HUES64 (cell line): ENCODE measurements around the gene NAALADL1.
"Not testable (repeated sequence)": the region's sequence is repeated elsewhere in the genome, so short reads cannot be mapped to it uniquely, and the experiment has no call there.

ENCODE experiments used
- H3K27ac ChIP-seq: 2 replicates; pipeline ENCODE4 v1.7.0; 2013; ENCODE audit warnings: low read depth, low read length, inconsistent platforms
- H3K27me3 ChIP-seq: 2 replicates; pipeline ENCODE4 v1.6.1; 2013; ENCODE audit warnings: mild to moderate bottlenecking, low read length; ENCODE audit not compliant: insufficient read depth
- H3K36me3 ChIP-seq: 2 replicates; pipeline ENCODE4 v1.6.1; 2013; ENCODE audit warnings: mild to moderate bottlenecking, low read length; ENCODE audit not compliant: insufficient read depth
- H3K4me1 ChIP-seq: 2 replicates; pipeline ENCODE4 v1.6.1; 2013; ENCODE audit warnings: mild to moderate bottlenecking, low read length, moderate library complexity; ENCODE audit not compliant: insufficient read depth
- H3K4me3 ChIP-seq: 2 replicates; pipeline ENCODE4 v1.5.1; 2013; ENCODE audit warnings: mild to moderate bottlenecking, low read length, moderate library complexity
- H3K9ac ChIP-seq: 2 replicates; pipeline ENCODE4 v1.6.1; 2013; ENCODE audit warnings: mild to moderate bottlenecking, low read depth, low read length
- H3K9me3 ChIP-seq: 2 replicates; pipeline ENCODE4 v1.6.1; 2013; ENCODE audit warnings: low read depth, low read length; ENCODE audit not compliant: insufficient read depth
- WGBS: fragments of 150-250, 120-280 bp; methylation state at CpG from one replicate; pipeline ENCODE4 v1.1.7; 2013; ENCODE audit warnings: missing lambda C conversion rate; 5-methylcytosine and 5-hydroxymethylcytosine counted together

NAALADL1 gene

DNA sequence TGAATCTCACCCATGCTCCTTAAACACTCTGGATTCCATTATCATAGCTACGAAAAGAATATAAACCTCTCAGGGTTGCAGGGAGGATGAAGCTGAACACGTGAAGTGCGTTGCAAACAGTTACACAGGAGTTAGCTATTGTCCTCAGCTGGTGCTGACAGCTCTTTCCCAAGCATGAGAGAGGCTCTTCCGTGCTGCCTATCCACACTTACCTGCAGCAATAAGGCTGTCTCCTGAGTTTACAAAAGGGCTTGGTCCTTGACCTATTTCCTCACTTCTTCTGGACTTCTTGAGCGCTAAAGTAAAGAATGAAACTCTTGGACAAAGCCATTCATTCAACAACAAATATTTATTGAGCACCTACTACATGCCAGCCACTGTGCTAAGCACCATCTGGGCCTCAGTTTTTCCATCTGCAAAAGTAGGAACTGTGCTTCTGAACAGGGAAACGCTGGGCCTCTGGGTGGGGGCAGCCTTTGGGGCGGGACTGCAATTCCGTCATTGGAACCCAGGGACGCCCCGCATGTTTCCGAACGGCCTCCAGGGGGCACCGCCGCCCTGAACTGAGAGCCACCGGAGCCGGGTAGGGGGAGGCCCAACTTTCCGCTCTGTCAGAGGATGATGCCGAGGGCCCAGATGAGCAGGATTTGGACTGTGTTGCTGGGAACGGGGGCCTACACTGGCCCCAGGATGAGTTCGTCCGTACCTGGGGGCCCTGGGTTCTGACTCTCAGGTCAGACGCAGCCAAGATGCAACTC lies 45.0 kb downstream of the NAALADL1 start:
- Histone ChIP-seq H3K36me3 (peaks cover 9% of the 10 kb centered on the region), H3K4me1 (peaks cover 4% of the 10 kb centered on the region; the same call in 1 of the 2 replicates), H3K27me3 (no peaks in the 10 kb centered on the region), H3K4me3 (peak overlapping the region; percentile 77), H3K27ac (peak overlapping the region; percentile 97), H3K9ac (peak overlapping the region; percentile 83), H3K9me3 (no peaks in the 10 kb centered on the region)
- 18% methylated on average over 22 of the region's 22 CpGs for WGBS

DNA sequence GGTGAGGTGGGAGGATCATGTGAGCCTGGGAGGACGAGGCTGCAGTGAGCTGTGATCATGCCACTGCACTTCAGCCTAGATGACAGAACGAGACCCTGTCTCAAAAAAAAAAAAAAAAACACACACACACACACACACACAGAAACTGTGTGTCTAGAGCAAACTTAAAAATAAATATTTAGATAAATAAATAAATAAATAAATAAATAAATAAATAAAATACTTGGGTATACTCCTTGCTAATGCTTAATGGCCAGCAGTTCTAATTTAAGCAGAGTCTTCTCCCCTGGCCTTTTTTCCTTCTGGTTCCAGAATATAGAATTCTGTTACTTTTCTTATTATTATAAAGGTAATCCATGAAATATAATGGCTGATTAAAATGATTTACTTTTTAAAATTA lies 49.5 kb downstream of the NAALADL1 start:
- Histone ChIP-seq H3K4me3 (no peak overlapping the region), H3K9me3 (no peaks in the 10 kb centered on the region), H3K4me1 (peaks cover 4% of the 10 kb centered on the region; the same call in 1 of the 2 replicates), H3K27ac (no peak overlapping the region), H3K27me3 (no peaks in the 10 kb centered on the region), H3K36me3 (no peaks in the 10 kb centered on the region), H3K9ac (no peak overlapping the region)
- WGBS: 100% methylated on average over 1 of the region's 2 CpGs

DNA sequence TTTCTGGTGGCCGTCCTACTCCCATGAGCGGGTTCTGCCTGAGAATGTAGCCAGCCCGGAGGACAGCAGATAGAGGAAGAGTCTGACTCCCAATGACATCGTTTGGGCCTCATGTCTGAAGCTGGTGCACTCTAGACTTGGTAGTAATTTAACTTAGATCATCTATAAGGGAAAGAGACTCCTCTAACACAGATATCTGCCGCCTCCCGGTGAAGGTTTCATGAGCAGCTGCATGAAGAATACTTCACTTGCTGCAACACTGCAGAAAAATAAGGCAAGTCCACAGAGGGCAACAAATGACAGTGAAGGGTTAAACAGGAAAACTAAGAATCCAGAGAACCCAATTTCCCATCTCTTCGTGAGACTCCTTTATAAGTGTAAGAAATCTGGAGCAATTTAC lies 50.3 kb downstream of the NAALADL1 start:
- Histone ChIP-seq H3K27me3 (no peaks in the 10 kb centered on the region), H3K9ac (no peak overlapping the region), H3K27ac (no peak overlapping the region), H3K4me1 (peaks cover under 1% of the 10 kb centered on the region; the same call in 1 of the 2 replicates), H3K4me3 (no peak overlapping the region), H3K9me3 (no peaks in the 10 kb centered on the region), H3K36me3 (no peaks in the 10 kb centered on the region)
- 88% methylated on average over 7 of the region's 7 CpGs for WGBS

DNA sequence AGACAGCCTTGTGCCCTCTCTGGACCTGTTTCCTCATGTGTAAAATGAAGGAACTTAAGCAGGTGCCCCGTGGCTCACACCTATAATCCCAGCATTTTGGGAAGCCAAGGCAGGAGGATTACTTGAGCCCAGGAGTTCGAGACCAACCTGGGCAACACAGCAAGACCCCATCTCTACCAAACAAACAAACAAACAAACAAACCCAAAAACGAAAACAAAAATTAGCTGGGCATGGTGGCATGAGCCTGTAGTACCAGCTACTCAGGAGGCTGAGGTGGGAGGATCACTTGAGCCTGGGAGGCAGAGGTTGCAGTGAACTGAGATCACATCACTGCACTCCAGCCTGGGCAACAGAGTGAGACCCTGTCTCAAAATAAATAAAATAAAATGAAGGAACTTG lies 54.4 kb downstream of the NAALADL1 start:
- H3K4me3 ChIP-seq, H3K4me1 ChIP-seq, H3K9me3 ChIP-seq, H3K9ac ChIP-seq, H3K27me3 ChIP-seq, H3K27ac ChIP-seq, H3K36me3 ChIP-seq: not testable (repeated sequence)
- 74% methylated on average over 3 of the region's 3 CpGs for WGBS

DNA sequence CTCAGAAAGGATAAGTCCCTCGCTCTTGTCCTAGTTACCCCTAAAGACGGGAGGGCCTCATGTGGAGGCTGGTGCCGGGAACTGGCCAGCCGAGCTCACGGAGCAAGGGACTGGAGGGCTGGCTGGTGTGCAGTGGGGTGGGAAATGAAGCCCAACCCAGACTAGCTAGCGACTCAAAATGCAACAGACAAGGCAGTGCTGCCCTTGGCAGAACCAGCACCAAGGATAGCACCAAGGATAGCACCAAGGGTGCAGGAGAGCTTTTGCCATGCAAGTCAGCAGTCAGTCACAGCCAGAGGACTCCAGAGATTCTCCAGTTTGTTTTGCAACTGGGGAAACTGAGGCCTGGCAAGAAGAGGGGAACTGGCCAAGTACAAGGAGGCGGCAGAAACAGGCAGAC lies 55.1 kb downstream of the NAALADL1 start:
- H3K27ac ChIP-seq: no peak overlapping the region
- no peak overlapping the region for H3K9ac ChIP-seq
- no peak overlapping the region for H3K4me3 ChIP-seq
- 66% methylated on average over 7 of the region's 7 CpGs for WGBS
- no peaks in the 10 kb centered on the region for H3K36me3 ChIP-seq
- no peaks in the 10 kb centered on the region for H3K27me3 ChIP-seq
- H3K4me1 ChIP-seq: no peaks in the 10 kb centered on the region
- H3K9me3 ChIP-seq: no peaks in the 10 kb centered on the region

DNA sequence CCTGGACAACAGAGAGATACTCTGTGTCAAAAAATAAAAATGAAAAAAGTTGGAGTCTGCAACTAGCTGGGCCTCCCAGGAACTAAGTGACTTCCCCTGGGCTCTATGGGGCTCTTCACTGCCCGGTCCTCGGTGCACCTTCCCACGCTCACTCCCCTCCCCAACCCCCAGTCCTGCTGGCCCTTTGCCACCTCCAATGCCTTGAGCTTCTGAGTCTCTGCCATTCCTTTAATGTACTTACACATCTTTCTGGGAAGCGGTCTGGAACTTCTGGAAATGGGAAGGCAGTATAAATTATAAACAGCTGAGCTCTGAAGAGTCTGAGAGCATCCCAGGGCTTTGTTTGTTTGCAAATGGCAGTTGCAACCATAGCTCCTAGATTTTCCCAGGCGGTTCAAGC lies 55.6 kb downstream of the NAALADL1 start:
- WGBS: 87% methylated on average over 5 of the region's 5 CpGs
- H3K4me3 ChIP-seq: no peak overlapping the region

DNA sequence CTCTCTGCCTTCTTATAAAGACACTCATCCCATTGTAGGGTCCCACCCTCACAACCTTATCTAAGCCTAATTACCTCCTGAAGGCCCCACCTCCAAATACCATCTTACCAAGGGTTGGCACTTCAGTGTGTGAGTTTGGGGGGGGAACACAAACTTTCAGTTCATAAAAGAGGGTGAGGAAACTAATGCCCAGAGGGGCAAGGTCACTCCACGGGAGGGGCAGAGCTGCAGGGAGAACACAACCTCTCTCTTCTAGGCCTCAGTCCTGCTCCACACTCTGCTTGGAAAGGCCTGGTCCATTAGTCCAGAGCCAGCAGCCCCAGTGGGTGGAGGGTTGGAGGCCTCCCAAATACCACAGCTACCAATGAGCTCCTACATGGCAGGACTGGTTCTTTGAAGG lies 58.9 kb downstream of the NAALADL1 start:
- H3K36me3 ChIP-seq: no peaks in the 10 kb centered on the region
- H3K4me1 ChIP-seq: peaks cover 4% of the 10 kb centered on the region; the same call in 1 of the 2 replicates
- H3K27ac ChIP-seq: no peak overlapping the region
- 73% methylated on average over 1 of the region's 1 CpG for WGBS
- no peaks in the 10 kb centered on the region for H3K27me3 ChIP-seq
- no peaks in the 10 kb centered on the region for H3K9me3 ChIP-seq
- no peak overlapping the region for H3K4me3 ChIP-seq
- H3K9ac ChIP-seq: no peak overlapping the region

More for the DNA sequence above, 55.6 kb downstream of the NAALADL1 start:
- Histone ChIP-seq H3K27ac (no peak overlapping the region), H3K4me1 (no peaks in the 10 kb centered on the region), H3K36me3 (no peaks in the 10 kb centered on the region), H3K27me3 (no peaks in the 10 kb centered on the region), H3K9ac (no peak overlapping the region), H3K9me3 (no peaks in the 10 kb centered on the region)

DNA sequence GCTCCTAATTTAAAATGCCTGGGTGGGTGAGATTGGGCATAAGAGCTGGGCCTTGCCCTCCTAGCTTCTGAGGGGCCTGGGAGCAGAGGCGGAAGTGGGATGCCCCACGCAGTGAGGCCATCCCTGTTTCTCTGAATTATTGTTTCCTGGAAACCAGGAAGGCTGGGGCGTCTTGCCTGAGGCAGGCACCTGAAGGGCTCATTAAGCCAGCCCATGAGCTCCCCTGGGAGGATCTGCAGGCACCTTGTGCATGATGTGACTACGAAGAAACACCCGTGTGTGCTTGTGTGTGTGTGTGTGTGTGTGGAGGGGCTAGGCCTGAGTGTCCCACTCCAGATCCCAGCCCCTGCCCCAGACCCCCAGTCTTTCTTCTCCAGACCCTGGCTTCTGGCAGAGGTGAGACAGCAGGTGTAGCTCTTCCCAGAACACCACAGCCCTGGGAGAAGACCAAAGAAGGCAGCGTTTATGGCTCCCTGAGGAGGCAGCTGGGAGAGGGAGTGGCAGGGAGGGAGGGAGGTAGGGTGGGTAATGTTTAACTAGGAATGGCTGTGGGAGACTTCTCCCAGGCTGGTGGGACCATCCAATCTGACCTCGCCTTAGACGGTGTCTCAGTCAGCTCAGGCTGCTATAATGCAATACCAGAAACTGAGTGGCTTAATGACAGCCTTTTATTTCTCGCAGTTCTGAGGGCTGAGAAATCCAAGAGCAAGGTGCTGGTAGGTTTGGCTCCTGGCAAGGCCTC lies 59.5 kb downstream of the NAALADL1 start:
- Histone ChIP-seq H3K36me3 (no peaks in the 10 kb centered on the region), H3K27me3 (no peaks in the 10 kb centered on the region), H3K9me3 (no peaks in the 10 kb centered on the region), H3K27ac (no peak overlapping the region), H3K4me1 (peaks cover 4% of the 10 kb centered on the region; the same call in 1 of the 2 replicates), H3K9ac (no peak overlapping the region), H3K4me3 (no peak overlapping the region)
- WGBS: 87% methylated on average over 9 of the region's 9 CpGs

DNA sequence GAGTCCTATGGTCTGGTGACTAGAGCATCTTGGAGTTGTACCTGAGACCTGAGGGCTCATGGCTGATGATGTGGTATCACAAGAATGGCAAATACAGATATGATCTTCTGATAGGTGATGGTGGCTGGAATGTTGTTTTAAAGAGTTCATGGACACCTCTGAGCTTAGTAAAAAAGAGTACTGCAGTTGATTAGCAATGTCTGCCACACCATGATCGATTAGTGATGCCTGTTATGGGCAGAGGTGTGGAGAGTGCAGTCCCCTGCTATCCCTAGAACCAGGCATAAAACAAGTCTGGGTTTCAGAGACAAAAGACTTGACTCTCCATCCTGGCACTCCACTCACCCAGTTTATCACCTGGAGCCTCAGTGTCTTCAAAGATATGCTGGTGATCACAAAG lies 60.2 kb downstream of the NAALADL1 start:
- H3K9ac ChIP-seq: no peak overlapping the region
- H3K36me3 ChIP-seq: no peaks in the 10 kb centered on the region
- H3K27ac ChIP-seq: no peak overlapping the region
- H3K9me3 ChIP-seq: no peaks in the 10 kb centered on the region
- no peaks in the 10 kb centered on the region for H3K27me3 ChIP-seq
- peaks cover 4% of the 10 kb centered on the region; the same call in 1 of the 2 replicates for H3K4me1 ChIP-seq
- WGBS: 75% methylated on average over 1 of the region's 1 CpG
- H3K4me3 ChIP-seq: no peak overlapping the region

DNA sequence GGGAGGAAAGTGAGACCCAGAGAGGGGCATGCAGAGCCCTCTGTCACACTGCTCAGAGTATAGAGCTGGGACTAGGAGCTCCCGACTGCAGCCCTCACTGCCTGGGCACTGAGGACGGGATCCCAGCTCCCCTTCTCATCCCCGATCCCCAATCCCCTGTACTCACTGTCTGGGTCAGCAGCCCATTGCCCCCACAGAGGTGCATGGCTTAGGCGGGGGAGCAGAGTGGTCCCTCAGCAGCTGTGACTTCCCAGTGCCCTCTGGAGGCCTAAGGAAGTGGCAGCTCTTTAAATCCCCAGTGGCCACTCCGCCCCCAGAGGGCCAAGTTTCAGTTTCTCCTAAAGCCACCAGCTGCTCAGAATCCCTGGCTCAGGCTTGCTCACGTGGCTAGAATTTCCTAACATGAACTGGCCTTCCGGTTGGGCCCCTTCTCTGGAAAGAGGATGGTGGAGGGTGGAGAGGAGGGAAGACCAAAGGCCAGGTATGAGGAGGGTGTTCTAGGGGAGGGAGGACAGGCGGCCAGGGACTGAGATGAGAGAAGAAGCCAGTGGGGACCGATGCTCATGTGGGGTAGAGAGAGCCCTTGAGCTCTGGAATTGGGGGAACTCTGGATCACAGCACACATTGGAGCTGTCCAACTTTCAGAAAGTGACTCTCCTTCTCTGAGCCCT lies 61.5 kb downstream of the NAALADL1 start, which contains the start of gene BATF2:
Gene BATF2, minus strand, starts transcription at position 262 of the 671 bp plus-strand sequence. Its CDS starts 57 bp downstream, at position 205.
- peak within 1 kb of the TSS; percentile 43; the same call in 1 of the 2 replicates for H3K27ac ChIP-seq

DNA sequence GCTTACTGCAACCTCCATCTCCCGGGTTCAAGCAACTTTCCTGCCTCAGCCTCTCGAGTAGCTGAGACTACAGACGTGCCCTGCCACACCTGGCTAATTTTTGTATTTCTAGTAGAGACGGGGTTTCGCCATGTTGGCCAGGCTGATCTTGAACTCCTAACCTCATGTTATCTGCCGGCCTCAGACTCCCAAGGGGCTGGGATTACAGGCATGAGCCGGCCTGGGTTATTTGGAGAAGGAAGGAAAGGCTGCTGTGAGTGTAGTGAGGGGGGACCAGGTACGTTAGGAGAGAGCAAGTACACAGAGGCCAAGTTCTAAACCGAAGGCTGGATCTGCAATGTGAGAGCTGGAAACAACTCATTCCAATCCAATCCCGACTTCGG lies 62.0 kb downstream of the NAALADL1 start:
- H3K36me3 ChIP-seq: no peaks in the 10 kb centered on the region
- H3K4me3 ChIP-seq: peak overlapping the region; percentile 19; the same call in 1 of the 2 replicates
- H3K9ac ChIP-seq: peak overlapping the region; percentile 32; the same call in 1 of the 2 replicates
- H3K27me3 ChIP-seq: no peaks in the 10 kb centered on the region
- no peak overlapping the region for H3K27ac ChIP-seq
- 85% methylated on average over 11 of the region's 11 CpGs for WGBS
- peaks cover 4% of the 10 kb centered on the region; the same call in 1 of the 2 replicates for H3K4me1 ChIP-seq
- H3K9me3 ChIP-seq: no peaks in the 10 kb centered on the region

More for the DNA sequence above, 61.5 kb downstream of the NAALADL1 start, which contains the start of gene BATF2:
- Histone ChIP-seq H3K9me3 (no peaks in the 10 kb centered on the region), H3K36me3 (no peaks in the 10 kb centered on the region), H3K27me3 (no peaks in the 10 kb centered on the region), H3K4me3 (peak within 1 kb of the TSS; percentile 19; the same call in 1 of the 2 replicates), H3K9ac (peak within 1 kb of the TSS; percentile 32; the same call in 1 of the 2 replicates), H3K4me1 (peaks cover 4% of the 10 kb centered on the region; the same call in 1 of the 2 replicates)
- WGBS: 34% methylated on average over 9 of the region's 9 CpGs
